HG03066 (cell line): ENCODE measurements around the gene NUTF2.
A peak's percentile ranks its signal among the peaks of the same experiment; 100 is the strongest.
"Not testable (repeated sequence)": the region's sequence is repeated elsewhere in the genome, so short reads cannot be mapped to it uniquely, and the experiment has no call there.

Source experiments
- ATAC-seq: cut with Tn5 transposase; IDR thresholded peaks from one replicate; pipeline ENCODE4 v1.9.1; 2021; ENCODE audit warnings: low read depth; ENCODE audit not compliant: unreplicated experiment

Gene NUTF2

DNA sequence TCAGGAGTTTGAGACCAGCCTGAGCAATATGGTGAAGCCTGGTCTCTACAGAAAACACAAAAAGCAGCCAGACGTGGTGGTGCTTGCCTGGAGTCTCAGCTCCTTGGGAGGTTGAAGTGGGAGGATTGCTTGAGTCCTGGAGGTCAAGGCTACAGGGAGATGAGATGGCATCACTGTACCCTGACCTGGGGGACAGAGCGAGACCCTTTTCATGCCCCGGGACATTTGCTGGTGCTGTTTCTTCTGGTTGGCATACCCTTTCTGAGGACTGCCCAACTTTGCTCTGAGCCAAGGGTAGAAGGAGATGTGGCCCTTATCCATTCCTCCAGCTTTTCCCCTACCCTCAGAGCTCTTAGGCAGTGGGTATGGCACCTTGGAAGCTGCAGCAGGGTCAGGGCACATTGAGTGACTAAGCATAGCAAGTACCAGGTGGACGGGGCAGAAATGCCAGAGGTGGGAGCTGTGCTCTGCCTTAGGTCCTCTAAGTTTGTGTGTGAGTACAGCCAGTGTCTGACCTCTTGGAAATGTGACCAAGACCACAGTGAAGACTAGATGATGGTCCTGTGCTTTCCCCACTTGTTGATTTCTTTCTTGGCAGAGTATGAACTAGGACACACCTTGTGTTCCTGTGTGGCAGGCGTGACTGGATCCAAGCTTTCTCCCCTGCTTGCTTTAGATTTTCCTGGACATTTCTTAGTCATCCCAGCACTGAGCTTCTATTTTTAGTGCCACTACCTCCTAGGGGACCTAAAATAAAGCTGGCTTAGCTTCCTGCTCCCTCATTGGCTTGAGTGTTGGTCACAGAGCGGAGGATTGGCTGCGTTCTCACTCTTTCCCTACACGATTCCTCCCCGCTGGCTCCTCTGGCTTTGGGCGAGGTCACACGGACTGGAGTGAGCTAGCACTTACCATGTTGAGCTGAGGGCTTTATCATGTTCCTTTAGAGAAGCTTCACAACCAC, 16.2 kb downstream of the NUTF2 start:
- ATAC-seq, result no peak

DNA sequence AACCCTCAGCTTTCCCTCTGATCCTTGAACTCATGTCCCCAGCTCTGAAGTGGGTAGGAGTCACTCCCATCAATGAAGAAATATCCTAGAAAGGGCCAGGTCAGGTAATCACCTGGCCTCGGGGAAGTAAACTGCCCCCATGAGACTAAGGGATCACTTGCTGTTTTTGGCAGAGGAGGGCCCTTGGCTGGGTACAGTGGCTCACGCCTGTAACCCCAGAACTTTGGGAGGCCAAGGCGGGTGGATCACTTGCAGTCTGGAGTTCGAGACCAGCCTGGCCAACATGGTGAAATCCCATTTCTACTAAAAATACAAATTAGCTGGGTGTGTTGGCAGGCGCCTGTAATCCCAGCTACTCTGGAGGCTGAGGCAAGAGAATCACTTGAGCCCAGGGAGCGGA, 17.3 kb downstream of the NUTF2 start:
- not testable (repeated sequence) for ATAC-seq

DNA sequence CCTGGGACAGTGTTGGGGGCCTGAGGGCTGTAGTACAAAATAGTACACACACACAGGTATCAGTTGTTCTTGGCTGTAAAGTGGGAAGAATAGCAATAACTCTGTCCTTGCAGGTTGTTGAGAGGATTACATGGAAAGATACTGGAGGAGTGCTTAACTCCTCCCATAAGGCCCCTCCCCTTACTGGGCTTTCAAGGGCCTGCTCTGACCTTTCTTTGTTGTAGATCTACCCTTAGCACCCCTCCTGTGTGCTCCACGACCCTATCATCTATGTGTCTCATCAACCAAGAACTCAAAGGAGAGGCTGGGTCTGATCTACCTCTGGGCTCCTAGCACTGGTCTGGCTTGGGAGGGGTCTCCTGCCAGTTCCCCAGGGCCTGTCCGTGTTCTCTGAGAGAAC, 17.9 kb downstream of the NUTF2 start:
- no peak for ATAC-seq

DNA sequence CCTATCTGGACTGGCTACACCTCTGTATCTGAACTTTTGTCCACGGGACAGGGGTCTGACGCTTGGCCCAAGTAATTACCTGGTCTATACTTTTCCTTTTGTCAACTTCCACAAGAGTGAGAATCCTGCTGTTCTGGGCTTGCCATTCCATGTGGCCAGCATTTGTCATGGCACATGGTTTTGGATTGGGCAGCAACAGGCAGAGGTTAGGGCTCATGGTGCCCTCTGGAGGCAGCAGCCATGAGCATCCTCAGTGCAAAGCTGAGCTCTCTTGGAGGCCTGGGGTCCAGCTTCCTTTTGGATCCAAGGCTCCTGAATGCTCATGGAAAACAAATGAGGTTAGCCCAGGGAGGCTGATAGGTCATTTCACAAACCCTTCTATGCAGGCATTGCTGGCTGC, 18.6 kb downstream of the NUTF2 start:
- no peak for ATAC-seq

DNA sequence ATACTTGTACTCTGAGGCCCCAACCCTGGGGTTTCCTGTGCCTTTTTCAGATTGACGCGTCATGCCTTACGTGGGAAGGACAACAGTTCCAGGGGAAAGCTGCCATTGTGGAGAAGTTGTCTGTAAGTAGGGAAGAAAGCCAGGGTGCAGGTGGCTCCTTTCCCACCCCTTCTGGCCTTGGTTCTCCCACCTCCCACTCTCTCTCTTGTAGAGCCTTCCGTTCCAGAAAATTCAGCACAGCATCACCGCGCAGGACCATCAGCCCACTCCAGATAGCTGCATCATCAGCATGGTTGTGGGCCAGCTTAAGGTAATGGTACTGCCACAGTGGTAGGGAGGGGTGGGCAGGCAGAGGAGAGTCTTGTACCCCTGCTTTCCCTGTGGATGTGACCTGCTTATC, 21.6 kb downstream of the NUTF2 start:
- no peak for ATAC-seq

DNA sequence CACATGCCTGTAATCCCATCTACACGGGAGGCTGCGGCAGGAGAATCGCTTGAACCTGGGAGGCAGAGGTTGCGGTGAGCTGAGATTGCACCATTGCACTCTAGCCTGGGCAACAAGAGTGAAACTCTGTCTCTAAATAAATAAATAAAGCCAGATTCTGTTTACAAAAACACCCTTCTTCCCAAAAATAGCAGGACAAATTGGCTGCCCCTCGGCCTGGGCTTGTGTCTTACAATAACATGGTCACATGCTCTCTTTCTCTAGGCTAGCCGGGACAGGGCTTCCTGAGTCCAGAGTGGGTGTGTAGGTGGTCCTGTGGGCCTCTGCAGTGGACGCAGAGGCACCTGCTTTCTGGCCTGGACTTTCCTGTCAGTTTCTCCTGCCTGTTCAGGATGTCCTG, 22.9 kb downstream of the NUTF2 start:
- ATAC-seq, result no peak

DNA sequence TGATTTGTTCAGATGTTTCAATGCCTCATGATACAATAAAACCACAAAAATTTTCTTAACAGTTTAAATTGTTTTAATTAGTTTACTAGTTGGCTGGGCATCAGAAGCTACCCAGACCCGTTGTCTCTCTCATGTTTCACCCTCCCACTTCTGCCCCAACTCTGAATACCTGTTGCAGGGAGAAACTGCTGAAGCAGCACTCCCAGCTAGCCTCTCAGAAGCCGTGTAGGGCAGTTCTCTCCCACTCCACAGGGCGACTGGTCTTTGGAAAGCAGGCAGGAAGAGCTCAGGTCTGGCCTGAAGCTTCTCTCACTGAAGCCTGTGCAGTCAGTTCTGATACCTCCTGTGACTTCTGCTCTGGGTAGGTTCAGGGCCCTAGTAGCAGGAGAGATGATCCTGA, 24.5 kb downstream of the NUTF2 start:
- no peak for ATAC-seq

DNA sequence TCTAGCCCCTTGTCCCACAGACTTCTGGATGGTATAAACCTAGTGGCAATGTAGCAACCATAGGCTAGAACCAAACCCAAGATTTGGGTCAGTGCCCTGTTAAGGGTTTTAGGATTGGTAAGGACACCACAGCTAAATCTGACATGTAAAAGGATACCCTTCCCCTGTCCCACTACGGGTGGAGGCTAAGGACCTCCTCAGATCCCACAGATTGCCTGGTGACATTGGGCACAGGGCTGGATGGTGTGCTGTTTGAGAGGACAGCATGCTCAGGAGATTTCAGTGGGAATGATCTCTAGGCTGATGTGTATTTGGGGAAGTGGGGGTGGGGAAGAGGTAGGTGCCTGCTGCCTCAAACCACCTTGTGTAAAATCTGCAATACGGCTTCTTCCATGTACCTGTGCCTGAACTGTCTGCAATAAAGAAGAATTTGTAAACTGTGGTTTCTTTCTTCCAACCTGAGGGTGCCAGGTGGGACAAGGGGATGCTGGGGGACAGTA, 25.4 kb downstream of the NUTF2 start:
- ATAC-seq, result no peak

DNA sequence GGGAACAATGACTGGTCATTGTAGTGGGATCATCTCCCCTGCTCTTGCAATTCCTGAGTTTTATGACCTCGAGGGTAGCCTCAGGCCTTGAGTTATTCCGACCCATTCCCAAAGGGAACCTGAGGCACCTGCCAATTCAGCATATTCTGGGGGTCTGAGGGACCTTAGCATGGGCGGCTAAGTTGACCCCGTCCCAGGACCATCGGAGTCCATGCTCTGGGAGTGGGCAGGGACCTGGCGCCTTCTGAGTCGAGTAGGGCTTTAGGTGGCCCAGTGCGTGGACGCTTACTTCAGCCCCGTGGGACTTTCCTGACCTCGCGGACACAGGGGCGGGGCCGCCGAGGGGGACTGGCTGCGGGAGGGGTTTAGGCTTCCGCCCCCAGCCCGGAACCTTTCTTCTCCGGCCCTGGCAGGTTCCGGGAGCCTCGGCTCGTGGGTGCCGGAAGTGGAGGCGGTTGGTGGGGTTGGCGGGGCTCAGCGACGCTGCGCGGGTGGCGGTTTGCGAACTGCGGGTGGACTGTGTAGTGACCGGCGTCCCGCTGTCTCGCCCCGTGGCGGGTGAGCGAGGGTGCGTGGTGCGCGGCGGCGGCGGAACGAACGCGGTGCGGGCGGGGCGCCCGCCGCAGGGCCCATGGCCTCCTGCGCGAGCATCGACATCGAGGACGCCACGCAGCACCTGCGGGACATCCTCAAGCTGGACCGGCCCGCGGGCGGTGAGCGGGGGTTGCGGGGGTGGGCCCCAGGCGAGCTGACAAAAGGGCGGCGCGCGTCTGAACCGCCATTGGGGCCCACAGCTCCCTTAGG, 26.1 kb downstream of the NUTF2 start, which contains the start of gene EDC4:
EDC4 (plus strand) TSS at position 422 of the 804 bp plus-strand sequence; CDS start at position 632, 210 bp downstream.
- ATAC-seq, result peak; percentile 63

DNA sequence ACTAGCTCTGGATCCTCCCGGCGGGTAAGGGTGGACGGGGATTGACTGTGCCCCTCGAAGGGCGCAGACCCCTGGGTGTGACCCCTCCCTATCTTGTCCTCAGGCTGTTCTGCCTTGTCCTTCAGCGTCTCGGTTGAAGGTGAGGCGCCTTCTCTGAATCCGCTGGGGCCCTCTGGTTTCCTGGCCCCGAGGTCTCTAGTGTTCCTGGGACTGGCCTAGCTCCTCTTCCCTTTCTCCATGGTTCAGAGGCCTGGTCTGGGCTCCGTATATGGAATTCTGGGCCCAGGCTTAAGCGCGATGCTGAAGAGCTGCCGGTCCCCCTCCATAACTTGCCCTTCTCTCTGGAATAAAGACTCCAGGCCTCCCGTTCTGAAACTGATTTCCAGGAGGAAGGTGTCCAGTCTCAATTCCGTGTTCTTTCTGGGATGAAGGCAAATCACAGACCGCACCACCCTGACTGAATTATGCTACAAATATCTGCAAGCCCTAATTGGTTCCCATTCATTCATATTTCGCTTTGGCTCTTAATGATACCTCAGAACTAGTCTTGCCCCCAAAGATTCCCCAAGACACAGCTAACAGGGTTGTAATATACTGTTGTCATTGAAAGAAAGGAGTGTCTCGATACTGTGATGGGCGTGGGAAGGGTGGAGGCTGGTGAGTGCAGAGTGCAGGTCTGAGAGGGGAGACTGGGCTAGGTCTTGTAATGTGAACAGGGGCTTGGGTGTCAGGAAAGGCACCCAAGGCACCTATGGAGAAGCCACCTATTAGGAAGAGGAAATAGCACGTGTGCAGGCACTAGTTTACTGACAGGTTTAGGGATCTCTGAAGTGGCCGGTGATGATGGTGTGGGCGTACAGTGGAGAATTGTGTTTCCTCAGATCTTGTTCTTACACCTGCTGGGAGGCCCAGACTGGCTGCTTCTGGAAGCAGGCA, 27.0 kb downstream of the NUTF2 start:
- ATAC-seq, result no peak

DNA sequence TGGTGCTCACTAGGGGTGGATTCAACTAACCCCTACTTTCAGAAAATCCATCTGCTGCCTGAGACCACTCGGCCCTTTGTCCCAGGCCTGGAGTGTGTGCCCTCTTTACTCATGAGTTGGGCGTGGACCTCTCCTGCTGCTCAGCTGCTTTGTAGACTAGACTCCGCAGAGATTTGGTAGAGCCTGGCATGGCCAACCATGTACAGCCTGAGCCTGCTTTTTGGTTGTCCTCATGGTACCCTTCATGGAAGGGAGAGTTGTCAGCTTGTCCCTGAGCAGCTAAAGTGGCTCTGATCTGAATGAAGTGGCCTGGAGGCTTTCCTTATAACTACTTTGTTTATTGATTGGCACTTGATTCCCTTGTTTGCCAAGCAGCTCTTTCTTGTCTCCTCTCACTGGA, 27.6 kb downstream of the NUTF2 start:
- no peak for ATAC-seq

DNA sequence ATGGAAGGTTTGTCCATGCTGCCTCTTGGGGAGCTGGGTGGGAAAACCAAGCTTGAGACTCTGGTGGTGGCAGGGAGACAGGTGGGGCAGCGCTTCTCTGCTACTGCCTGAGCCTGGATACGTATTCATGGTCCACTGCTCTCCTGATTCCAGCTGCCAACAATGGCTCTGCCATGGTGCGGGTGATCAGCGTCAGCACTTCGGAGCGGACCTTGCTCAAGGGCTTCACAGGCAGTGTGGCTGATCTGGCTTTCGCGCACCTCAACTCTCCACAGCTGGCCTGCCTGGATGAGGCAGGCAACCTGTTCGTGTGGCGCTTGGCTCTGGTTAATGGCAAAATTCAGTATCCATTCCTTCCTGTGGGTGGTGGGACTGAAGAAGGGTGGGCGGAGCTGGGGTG, 30.3 kb downstream of the NUTF2 start:
- no peak for ATAC-seq

DNA sequence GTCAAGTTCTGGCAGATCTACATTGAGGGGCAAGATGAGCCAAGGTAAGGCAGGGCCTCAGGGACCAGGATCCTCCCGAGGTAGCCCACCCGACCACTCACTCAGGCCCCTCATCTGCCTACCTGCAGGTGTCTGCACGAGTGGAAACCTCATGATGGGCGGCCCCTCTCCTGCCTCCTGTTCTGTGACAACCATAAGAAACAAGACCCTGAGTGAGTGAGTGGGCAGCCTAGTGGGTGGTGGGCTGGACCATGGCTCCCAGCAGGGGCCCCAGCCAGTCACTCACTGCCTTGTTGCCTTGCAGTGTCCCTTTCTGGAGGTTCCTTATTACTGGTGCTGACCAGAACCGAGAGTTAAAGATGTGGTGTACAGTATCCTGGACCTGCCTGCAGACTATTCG, 31.5 kb downstream of the NUTF2 start:
- no peak for ATAC-seq

DNA sequence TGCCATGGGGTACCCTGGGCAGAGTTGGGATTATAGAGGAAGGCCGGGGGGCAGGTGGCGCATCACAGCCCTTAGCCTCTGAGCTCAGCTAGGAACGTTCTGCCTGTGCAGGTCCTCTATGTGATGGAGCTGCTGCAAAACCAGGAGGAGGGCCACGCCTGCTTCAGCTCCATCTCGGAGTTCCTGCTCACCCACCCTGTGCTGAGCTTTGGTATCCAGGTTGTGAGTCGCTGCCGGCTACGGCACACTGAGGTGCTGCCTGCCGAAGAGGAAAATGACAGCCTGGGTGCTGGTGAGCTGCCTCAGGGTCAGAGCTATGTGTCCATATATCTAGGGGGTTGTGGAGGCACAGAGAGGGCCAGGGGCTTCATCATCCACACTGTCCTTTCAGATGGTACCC, 32.1 kb downstream of the NUTF2 start:
- no peak for ATAC-seq

DNA sequence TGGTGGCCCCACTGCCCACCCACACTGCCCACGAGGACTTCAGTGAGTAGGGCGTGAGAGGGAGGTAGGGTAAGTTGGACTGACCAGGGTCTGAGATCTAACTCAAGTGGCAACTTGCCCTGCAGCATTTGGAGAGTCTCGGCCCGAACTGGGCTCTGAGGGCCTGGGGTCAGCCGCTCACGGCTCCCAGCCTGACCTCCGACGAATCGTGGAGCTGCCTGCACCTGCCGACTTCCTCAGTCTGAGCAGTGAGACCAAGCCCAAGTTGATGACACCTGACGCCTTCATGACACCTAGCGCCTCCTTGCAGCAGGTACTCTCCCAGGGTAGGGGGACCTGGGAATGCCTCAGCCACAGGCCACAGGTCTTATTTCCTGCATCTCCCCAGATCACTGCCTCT, 32.7 kb downstream of the NUTF2 start:
- no peak for ATAC-seq

DNA sequence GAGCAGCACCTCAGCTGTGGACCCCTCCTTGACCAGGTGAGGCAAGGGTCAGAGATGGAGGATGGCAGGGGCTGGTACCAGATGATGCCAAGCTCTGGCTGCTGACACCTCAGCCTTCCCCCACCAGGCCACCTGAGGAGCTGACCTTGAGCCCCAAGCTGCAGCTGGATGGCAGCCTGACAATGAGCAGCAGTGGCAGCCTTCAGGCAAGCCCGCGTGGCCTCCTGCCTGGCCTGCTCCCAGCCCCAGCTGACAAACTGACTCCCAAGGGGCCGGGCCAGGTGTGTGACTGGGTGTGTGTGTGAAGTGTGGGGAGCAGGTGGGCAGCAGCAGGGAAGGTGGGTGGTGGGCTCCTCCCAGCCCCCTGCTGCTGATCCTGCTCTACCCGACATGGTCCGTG, 33.2 kb downstream of the NUTF2 start:
- no peak for ATAC-seq

DNA sequence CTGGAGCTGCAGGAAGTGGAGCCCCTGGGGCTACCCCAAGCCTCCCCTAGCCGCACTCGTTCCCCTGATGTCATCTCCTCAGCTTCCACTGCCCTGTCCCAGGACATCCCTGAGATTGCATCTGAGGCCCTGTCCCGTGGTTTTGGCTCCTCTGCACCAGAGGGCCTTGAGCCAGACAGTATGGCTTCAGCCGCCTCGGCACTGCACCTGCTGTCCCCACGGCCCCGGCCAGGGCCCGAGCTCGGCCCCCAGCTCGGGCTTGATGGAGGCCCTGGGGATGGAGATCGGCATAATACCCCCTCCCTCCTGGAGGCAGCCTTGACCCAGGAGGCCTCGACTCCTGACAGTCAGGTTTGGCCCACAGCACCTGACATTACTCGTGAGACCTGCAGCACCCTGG, 33.9 kb downstream of the NUTF2 start:
- ATAC-seq, result no peak

DNA sequence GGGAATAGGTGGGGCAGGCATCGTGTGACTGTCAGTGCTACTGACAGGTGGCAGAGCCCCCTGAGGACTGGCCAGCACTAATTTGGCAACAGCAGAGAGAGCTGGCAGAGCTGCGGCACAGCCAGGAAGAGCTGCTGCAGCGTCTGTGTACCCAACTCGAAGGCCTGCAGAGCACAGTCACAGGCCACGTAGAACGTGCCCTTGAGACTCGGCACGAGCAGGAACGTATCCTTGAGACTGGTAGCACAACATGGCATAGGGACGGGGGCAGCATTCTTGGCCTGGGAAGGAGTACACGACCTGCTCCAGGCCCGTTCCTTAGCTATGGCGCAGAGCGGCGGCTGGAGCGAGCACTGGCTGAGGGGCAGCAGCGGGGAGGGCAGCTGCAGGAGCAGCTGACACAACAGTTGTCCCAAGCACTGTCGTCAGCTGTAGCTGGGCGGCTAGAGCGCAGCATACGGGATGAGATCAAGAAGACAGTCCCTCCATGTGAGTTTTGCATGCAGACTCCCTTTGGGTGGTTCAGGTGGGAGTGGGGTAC, 35.0 kb downstream of the NUTF2 start:
- no peak for ATAC-seq

DNA sequence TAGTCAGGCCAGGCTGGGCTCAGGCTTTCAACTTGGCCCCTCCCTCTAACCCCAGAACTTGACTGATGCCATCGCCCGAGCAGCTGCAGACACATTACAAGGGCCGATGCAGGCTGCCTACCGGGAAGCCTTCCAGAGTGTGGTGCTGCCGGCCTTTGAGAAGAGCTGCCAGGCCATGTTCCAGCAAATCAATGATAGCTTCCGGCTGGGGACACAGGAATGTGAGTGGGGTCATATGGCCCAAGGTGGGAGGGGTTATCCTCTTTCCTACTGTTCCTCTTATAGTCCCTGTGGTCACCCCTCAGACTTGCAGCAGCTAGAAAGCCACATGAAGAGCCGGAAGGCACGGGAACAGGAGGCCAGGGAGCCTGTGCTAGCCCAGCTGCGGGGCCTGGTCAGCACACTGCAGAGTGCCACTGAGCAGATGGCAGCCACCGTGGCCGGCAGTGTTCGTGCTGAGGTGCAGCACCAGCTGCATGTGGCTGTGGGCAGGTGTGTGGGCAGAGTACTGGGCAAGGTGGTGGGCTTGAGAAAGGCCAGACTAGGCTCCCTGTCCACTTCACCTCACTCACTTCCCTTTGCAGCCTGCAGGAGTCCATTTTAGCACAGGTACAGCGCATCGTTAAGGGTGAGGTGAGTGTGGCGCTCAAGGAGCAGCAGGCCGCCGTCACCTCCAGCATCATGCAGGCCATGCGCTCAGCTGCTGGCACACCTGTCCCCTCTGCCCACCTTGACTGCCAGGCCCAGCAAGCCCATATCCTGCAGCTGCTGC, 35.8 kb downstream of the NUTF2 start:
- no peak for ATAC-seq
